ENCODE data around the gene RASGRP3.

The RASGRP3 gene

DNA sequence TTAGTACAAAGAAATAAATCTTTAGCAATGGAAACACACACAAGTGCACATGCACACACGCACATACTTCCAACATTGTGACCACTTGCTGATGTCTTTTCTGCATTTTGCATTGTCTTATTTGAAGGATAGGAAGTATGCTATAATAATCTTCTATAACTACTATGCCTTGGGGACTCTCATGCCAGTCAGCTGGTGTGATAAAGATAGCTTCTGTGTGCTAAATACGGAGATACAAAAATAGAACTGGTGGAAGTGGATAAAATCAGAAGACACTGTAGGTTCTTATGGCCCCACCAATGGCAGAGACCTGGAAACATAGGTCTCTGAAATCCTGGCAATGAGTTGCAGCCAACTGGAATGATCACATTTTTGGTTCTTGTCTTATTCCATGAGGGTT, 31.5 kb upstream of the RASGRP3 start:
- TF ChIP-seq, protein P1, sequence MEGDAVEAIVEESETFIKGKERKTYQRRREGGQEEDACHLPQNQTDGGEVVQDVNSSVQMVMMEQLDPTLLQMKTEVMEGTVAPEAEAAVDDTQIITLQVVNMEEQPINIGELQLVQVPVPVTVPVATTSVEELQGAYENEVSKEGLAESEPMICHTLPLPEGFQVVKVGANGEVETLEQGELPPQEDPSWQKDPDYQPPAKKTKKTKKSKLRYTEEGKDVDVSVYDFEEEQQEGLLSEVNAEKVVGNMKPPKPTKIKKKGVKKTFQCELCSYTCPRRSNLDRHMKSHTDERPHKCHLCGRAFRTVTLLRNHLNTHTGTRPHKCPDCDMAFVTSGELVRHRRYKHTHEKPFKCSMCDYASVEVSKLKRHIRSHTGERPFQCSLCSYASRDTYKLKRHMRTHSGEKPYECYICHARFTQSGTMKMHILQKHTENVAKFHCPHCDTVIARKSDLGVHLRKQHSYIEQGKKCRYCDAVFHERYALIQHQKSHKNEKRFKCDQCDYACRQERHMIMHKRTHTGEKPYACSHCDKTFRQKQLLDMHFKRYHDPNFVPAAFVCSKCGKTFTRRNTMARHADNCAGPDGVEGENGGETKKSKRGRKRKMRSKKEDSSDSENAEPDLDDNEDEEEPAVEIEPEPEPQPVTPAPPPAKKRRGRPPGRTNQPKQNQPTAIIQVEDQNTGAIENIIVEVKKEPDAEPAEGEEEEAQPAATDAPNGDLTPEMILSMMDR (IDR thresholded peaks at IDR 0.05; ENCODE audit: low read depth, low read length) = no peak
- no peak overlapping the region for H3K4me3 ChIP-seq (ENCODE audit: low read depth, low read length)

DNA sequence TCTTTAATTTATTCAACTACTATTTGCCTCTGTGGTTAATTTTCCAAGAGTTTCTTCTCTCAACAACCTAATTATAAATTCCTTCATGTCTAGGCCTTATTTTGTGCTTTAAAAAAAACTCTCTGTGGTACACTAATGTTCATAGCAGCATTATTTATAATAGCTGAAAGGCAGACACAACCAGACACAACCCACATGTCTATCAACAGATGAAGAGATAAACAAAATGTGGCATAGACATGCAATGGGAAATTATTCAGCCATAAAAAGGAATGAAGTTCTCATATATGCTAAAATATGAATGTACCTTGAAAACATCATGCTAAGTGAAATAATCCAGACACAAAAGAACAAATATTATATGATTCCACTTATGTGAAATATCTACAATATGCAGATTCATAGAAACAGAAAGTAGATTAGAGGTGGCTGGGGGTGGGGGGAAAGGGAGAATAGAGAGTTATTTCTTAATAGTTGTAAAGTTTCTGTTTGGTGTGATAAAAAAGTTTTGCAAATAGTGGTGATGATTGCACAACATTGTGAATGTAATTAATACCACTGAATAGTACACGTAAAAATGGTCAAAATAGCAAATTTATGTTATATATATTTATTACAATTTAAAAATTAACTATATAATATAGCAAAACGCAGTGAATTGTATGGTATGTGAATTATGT, 28.1 kb upstream of the RASGRP3 start:
- no peak overlapping the region for H3K4me3 ChIP-seq (ENCODE audit: low read depth, low read length)
- TF ChIP-seq, protein P1 (IDR thresholded peaks at IDR 0.05; ENCODE audit: low read depth, low read length) = no peak

DNA sequence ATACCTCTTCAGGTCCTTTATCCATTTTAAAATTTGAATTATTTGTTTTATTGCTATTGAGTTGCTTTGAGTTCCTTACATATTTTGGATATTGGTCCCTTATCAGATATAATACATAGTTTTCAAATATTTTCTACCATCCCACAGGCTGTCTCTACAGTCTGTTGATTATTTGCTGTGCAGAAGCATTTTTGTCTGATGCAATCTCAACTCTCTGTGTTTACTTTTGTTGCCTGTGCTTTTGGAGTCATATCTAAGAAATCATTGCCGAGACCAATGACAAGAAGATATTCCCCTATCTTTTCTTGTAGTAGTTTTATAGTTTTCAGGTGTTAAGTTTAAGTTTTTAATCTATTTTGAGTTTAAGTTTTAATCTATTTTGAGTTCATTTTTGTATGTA, 25.2 kb upstream of the RASGRP3 start:
- TF ChIP-seq, protein P1 (IDR thresholded peaks at IDR 0.05; ENCODE audit: low read depth, low read length) = no peak

DNA sequence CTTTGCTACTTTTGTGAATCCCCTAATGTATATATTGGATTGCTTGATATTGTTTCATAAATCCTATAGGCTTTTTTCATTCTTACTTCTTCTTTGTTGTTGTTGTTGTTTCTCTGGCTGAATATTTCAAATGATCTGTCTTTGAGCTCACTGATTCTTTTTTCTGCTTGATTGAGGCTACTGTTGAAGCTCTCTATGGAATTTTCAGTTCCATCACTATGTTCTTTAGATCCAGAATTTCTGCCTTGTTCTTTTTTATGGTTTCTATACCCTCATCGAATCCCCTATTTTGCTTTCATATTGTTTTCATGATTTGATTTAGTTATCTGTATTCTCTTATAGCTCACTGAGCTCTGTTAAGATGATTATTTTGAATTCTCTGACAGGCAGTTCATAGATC, 24.6 kb upstream of the RASGRP3 start:
- TF ChIP-seq, protein P1 (IDR thresholded peaks at IDR 0.05; ENCODE audit: low read depth, low read length) = no peak
- no peak overlapping the region for H3K4me3 ChIP-seq (ENCODE audit: low read depth, low read length)

More for the DNA sequence above, 25.2 kb upstream of the RASGRP3 start:
- H3K4me3 ChIP-seq (ENCODE audit: low read depth, low read length) = no peak overlapping the region

DNA sequence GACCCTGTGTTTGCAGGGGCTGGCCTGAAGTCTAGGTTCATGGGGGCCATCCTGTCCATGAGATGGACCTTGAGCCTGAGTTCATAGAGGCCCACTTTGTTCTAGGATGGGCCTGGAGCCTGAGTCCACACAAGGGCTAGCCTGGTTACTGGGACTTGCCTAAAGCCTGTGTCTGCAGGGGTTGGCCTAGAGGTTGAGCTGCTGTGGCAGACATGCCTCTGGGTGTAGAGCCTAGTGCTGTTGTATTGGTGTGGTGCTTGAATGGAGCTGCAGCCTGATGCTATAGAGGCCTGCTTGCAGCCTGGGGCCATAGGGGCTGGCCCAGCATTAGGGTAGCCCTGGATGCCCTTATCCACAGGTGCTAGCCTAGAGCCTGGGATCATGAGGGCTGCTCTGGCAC, 23.9 kb upstream of the RASGRP3 start:
- TF ChIP-seq, protein P1 (IDR thresholded peaks at IDR 0.05; ENCODE audit: low read depth, low read length) = no peak
- no peak overlapping the region for H3K4me3 ChIP-seq (ENCODE audit: low read depth, low read length)

DNA sequence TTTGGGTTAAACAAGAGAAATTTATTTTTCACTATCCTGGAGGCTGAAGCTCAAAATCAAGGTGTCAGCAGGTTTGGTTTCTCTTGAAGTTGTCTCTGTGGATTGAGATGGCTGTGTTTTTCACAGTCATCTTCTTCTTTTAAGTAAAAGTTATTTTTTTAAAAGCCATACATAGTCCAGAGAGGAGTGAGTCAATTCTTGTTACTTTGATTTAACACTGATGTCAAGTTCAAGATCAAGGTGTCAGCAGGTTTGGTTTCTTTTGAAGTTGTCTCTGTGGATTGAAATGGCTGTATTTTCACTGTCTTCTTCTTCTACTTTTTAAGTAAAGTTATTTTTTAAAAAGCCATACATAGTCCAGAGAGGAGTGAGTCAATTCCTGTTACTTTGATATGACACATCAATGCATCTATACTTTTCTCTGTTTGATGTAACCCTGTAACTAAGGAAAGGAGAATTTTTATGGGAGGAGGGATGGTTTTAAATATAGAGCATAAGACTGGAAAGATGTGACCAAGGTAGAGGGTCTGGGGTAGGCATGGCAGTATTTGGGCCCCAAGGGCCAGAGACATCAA, 22.5 kb upstream of the RASGRP3 start:
- TF ChIP-seq, protein P1 (IDR thresholded peaks at IDR 0.05; ENCODE audit: low read depth, low read length) = no peak
- H3K4me3 ChIP-seq (ENCODE audit: low read depth, low read length) = no peak overlapping the region

DNA sequence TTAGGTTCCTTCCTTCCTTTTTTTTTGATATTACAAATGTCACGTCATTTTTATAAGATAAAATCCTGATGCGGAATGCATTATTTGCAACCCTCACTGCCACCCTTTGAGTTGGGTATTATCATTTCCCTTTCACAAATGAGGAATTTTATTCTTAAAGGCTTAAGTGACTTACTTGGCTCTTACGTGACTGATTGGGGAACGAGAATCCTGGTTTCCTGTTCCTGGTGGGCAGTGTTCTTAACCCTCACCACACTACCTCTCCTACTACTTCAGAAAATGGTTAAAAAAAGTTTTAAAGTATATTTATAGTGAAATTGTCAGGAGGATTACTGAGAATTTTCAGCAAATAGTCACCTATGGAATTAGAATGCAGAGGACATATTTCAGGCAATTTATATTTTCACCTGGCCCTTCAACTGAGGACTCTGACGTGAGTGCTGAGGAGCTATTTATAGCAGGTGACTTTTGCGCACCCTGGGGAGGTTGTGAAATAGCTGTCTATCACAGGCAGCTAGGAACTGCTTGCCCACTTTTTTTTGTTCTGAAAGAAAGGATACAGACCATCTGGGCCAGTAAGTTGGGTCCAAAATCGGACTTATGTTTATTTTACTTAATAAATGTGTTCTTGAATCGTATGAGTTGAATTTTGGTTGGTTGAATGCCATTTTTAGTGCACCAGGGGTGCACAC, 18.7 kb upstream of the RASGRP3 start:
- no peak overlapping the region for H3K4me3 ChIP-seq (ENCODE audit: low read depth, low read length)
- TF ChIP-seq, protein P1 (IDR thresholded peaks at IDR 0.05; ENCODE audit: low read depth, low read length) = no peak
